NCI-H2107 treated with DMSO at 0.1 percent for 48 hours (cell line): ENCODE results near the gene HK2.
"Not testable (repeated sequence)": the region's sequence is repeated elsewhere in the genome, so short reads cannot be mapped to it uniquely, and the experiment has no call there.

Experiments
- DNase-seq: peaks from one replicate; lab custom pipeline; 2025; ENCODE audit not compliant: unreplicated experiment; lab: John Stamatoyannopoulos, UW

The HK2 gene

DNA sequence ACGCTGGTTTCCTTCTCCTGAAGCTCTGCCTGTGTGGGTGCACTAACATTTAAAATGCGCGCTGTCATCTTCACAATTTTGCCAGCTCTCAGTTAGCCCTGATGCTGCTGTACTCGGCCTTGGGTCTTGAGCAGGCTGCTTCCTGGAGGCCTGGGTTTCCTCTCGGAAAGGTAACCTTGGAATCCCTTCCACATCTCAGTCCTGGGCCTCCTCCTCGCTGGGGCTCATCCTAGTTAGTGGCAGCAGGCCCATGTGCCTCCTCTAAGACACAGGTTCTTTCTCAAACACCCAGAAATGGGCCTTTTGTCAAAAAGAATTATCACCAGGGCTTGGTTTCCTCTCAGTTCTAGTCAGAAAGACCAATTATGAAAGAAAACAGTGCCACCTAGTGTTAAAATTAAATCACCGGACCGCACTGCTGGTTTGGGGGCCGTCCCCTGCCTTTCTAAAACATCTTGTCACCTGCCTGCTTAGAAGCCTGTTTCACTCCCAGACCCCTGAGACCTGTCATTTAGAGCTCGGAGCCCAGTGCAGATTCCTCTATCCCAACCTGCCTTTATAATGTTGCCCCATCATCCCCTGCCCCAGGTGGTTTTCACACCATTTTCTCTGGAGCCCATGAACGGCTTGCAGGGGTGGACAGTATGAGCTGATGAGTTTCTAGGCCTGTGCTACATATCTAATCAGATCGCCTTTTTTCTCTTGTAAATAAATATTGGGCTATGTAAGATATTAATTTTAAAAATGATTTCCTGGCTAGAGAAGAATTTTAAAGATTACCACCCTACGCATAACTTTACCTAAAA, 42.4 kb downstream of the HK2 start:
- DNase-seq = peak; percentile 55

GRCh38 chr2:74877376-74877775, 43.4 kb downstream of the HK2 start:
- no peak for DNase-seq

GRCh38 chr2:74877781-74878433, 44.0 kb downstream of the HK2 start:
- no peak for DNase-seq

DNA sequence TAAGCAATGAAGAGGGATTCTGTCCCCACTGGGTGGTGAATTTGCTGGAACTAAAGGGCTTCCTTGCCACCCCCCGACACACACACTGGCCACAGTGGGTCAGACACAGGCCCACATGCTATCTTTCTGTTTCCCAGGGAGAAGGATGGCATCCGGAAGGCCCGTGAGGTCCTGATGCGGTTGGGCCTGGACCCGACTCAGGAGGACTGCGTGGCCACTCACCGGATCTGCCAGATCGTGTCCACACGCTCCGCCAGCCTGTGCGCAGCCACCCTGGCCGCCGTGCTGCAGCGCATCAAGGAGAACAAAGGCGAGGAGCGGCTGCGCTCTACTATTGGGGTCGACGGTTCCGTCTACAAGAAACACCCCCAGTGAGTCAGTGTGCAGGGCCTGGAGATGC, 44.6 kb downstream of the HK2 start:
- no peak for DNase-seq

DNA sequence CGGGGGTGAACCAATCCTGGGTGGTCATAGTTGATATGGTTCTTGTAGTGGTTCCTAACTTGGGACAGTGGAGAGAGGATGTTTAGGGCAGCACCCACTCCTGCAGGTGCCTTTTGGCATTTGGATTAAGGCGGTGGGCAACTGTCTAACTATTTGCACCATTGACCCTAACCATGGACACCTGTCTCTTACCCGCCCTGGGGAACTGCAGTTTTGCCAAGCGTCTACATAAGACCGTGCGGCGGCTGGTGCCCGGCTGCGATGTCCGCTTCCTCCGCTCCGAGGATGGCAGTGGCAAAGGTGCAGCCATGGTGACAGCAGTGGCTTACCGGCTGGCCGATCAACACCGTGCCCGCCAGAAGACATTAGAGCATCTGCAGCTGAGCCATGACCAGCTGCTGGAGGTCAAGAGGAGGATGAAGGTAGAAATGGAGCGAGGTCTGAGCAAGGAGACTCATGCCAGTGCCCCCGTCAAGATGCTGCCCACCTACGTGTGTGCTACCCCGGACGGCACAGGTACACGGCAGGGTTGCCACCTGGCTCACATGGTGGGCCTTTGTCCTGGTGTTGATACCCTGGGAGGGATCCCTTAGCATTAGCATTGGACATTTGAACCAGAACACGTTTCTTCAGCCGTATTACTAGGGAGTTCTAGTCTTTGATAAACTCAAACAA, 46.3 kb downstream of the HK2 start:
- no peak for DNase-seq

DNA sequence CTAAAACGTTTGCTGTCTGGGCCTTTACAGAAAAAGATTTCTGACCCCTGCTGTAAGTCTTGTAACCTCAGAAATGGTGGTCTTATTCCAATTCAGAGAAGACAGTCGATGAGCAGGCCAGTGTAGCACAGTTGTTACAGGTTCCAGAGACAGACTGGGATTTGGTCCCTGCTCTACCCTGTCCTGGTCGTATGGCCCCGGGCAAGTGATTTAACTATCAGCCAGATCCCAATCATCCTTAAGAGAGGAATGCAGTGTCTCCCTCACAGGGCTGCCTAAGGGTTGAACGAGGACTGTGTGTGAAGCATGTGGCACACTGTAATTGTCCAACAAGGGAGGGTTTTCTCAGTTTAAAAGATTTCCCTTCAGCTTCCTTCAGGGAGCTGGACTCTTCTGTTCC, 47.2 kb downstream of the HK2 start:
- DNase-seq = no peak

GRCh38 chr2:74881626-74882298, 47.8 kb downstream of the HK2 start:
- DNase-seq = no peak

- DNase-seq = no peak
These were observed 48.4 kb downstream of the HK2 start for GRCh38 chr2:74882299-74882687.

DNA sequence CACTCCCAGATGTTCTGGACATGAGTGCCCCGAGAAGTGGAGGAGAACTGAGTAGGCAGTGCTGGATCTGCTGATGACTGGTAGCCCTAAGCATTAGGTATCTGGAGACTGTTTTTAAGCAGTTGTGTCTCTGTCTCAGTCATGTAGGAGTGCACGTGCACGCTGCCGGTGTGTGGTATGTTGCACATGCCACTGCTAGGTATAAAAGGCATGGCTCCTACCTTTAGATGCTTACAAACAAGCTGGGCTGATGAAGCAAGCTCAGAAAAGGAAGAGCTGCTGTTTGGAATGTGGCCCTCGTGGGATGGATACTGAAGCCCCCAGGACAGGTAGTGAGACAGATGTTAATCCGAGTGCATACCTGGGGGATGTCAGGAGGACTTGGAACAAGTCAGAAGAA, 49.1 kb downstream of the HK2 start:
- DNase-seq = no peak

DNA sequence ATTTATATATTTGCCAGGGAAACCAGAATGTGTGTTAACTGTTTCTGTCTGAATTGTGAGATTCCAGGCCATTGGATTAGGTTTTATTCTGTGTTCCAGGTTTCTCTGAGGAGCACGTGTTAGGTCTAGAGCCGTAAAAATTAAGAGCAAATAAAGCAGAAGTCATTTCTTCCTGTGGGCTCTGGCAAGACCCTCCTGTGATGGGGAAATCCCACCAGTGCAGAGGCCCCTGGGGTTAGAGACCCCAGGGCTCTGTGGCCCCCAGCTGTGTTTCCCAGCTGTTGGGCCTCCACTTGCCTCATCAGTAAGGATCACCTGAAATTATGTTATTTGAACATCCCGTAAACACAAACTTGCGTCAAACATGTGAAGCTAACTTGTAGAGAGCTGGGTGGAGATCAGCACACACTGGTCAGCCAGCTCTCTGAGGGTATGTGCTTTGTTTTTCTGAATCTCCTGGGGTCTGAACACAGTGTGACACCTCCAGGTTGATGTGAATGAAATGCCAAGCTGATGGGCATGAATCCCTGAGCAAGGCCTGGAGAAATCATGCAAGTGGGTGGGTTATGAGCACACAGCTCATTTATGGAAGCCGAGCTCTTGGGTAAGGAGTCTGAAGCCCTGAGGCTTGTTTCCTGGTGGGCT, 50.3 kb downstream of the HK2 start:
- DNase-seq = no peak

- DNase-seq = no peak
These were observed 50.9 kb downstream of the HK2 start for GRCh38 chr2:74884866-74885265.

DNA sequence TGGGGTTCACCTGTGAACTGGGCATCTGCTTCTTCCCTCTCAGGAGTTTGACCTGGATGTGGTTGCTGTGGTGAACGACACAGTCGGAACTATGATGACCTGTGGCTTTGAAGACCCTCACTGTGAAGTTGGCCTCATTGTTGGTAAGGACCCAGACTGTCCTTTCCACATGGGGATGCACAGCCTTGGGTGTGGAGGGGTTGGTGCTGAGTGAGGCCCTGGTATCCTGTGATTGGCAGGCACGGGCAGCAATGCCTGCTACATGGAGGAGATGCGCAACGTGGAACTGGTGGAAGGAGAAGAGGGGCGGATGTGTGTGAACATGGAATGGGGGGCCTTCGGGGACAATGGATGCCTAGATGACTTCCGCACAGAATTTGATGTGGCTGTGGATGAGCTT, 52.3 kb downstream of the HK2 start:
- DNase-seq = no peak

- no peak for DNase-seq
These were observed 52.9 kb downstream of the HK2 start for GRCh38 chr2:74886811-74887210.

- DNase-seq = no peak
These were observed 53.6 kb downstream of the HK2 start for GRCh38 chr2:74887445-74887951.

GRCh38 chr2:74887960-74888700, 54.2 kb downstream of the HK2 start:
- no peak for DNase-seq

- DNase-seq = no peak
These were observed 55.2 kb downstream of the HK2 start for GRCh38 chr2:74889159-74889558.

GRCh38 chr2:74890711-74891110, 56.8 kb downstream of the HK2 start:
- no peak for DNase-seq

DNA sequence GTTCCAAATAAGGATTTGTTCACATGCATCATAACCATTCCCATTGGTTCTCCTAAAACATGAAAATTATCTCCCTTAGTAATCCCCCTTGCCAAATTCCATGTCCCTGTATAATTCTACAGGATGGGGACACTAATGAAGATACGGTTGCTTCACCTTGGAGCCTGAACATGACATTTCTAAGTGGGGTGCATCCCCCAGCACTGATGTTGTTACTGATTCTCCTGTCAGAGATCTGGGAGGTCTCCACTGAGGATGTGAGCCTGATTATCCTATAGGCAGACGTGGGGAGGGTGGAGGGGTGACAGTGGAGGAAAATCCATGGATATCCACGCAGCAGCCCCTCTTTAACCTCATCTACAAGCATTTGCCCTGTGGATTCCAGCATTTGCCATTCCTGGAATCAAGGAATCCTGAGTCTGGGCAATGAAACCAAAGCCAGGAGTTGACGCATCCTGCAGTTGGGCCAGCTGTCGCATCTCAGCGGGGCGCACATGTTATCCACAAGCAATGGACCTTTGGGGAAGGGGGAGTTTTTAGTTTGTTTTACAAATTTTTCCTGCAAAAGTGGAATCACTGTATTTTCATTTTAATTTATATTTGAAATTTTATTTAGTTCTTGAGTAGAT, 57.3 kb downstream of the HK2 start:
- no peak for DNase-seq

DNA sequence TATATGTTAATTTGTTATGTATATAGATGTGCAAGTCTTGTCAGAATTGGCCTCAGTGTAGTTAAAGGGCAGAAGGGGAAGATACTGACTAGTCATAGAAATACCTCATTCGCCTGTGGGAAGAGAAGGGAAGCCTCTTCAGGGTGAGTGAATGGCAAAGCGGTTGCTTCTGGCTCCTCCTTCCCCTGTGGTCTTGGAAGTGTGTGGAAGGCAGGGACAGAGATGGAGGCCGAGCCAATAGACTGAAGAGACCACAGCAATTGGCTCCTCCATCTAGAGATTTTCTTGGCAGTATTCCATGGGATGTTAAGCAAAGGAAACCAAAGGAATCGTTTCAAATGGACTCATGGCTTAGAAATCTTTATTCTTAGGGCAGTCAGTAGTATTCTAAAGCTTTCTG, 57.9 kb downstream of the HK2 start:
- not testable (repeated sequence) for DNase-seq

GRCh38 chr2:74892609-74893008, 58.7 kb downstream of the HK2 start:
- no peak for DNase-seq
